SU-DHL-6 (cell line): Measurements from ENCODE around the gene ARMH4.

Experiments
- H2AFZ ChIP-seq: fragments of 200-600 bp; sonication (generic); 2 replicates; pipeline ENCODE4 v1.6.1; 2014; ENCODE audit warnings: low read depth, mild to moderate bottlenecking, moderate library complexity, mixed read lengths, antibody characterized with exemption, low read length; ENCODE audit not compliant: severe bottlenecking
- H3F3A ChIP-seq: fragments of 200-600 bp; shearing (Covaris generic); 2 replicates; pipeline ENCODE4 v1.6.0; 2016; ENCODE audit warnings: antibody characterized with exemption, mild to moderate bottlenecking; ENCODE audit not compliant: insufficient read depth
- H3K27ac ChIP-seq: fragments of 200-600 bp; sonication (generic); 2 replicates; pipeline ENCODE4 v1.5.1; 2016; ENCODE audit warnings: low read depth, mild to moderate bottlenecking, low read length, moderate library complexity, mixed read lengths
- H3K27me3 ChIP-seq: fragments of 200-600 bp; sonication (generic), shearing (Covaris generic); 2 replicates; pipeline ENCODE4 v1.6.0; 2014; ENCODE audit warnings: mild to moderate bottlenecking, low read length
- H3K36me3 ChIP-seq: fragments of 200-600 bp; sonication (generic); 2 replicates; pipeline ENCODE4 v1.6.1; 2014; ENCODE audit warnings: mild to moderate bottlenecking, low read length, mixed read lengths
- H3K4me2 ChIP-seq: fragments of 300-600, 200-600 bp; shearing (Covaris generic), sonication (generic); 2 replicates; pipeline ENCODE4 v1.6.0; 2014; ENCODE audit warnings: low read length, low read depth, mild to moderate bottlenecking; ENCODE audit not compliant: poor library complexity, severe bottlenecking
- H3K4me3 ChIP-seq: fragments of 200-600 bp; sonication (generic); 2 replicates; pipeline ENCODE4 v1.5.1; 2014; ENCODE audit warnings: antibody characterized with exemption, low read length, mild to moderate bottlenecking, mixed read lengths; ENCODE audit not compliant: insufficient read depth, poor library complexity, severe bottlenecking
- H3K79me2 ChIP-seq: fragments of 200-600 bp; sonication (generic); 2 replicates; pipeline ENCODE4 v1.6.1; 2014; ENCODE audit warnings: mild to moderate bottlenecking, low read length, moderate library complexity; ENCODE audit not compliant: insufficient read depth
- H3K9ac ChIP-seq: fragments of 200-600 bp; sonication (generic); 2 replicates; pipeline ENCODE4 v1.7.0; 2014; ENCODE audit warnings: mild to moderate bottlenecking, low read length
- H3K9me2 ChIP-seq: fragments of 200-600 bp; sonication (generic); replicated peaks from 2 replicates; pipeline ENCODE4 v1.6.1; 2014; ENCODE audit warnings: low read length; ENCODE audit not compliant: insufficient read depth
- H3K9me3 ChIP-seq: fragments of 200-600 bp; sonication (generic); 2 replicates; pipeline ENCODE4 v1.6.1; 2014; ENCODE audit warnings: low read length, mixed read lengths; ENCODE audit not compliant: insufficient read depth
- H4K20me1 ChIP-seq: fragments of 200-600 bp; sonication (generic); 2 replicates; pipeline ENCODE4 v1.6.1; 2014; ENCODE audit warnings: low read depth, mild to moderate bottlenecking, antibody characterized with exemption, low read length, moderate library complexity, mixed read lengths
- EZH2phosphoT487 ChIP-seq: fragments of 200-600 bp; sonication (generic), shearing (Covaris generic); conservative IDR thresholded peaks from 2 replicates; pipeline ENCODE4 v1.6.1; 2018; ENCODE audit warnings: mild to moderate bottlenecking, antibody characterized with exemption, low read length, moderate library complexity, mixed read lengths
- TF ChIP-seq, protein P1 (sequence below): fragments of 200-600 bp; sonication (generic); IDR thresholded peaks from one replicate; pipeline ENCODE4 v1.5.1; 2017; ENCODE audit warnings: antibody characterized with exemption, mild to moderate bottlenecking, low read length, moderate library complexity; ENCODE audit not compliant: insufficient read depth, poor library complexity, severe bottlenecking

The ARMH4 gene

DNA sequence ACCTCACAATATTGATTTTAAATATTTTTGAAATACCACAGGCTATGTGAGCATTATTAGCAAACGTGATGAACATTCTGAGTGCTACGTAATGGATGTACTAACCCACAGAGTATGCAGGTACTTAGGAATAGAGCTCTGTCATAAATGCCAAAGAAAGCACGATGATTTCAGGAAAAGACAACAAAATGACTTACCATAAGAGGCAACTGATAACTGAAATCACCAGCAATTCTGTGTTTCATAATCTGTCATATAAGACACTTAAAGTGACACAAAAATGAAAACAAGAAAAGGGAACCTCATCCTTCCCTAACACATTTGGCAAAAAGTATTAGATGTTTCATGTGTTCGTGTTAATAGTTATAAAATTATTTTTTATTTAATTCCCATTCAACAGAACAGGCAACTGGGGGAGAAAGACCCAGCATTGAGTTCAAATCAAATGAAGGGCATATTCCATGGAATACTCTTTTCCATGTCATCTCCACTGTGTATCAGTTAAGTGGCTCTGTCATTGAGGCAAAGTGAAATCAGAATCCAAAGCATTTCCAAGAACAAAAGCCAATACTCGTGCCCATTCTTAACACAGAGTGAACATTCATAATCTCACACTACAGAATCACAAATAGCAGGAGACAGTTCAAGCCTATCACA is 30.4 kb downstream of the ARMH4 start:
- H3K9ac ChIP-seq = no peak overlapping the region
- H3K9me2 ChIP-seq = no peaks in the 10 kb centered on the region
- no peak overlapping the region for H3K4me2 ChIP-seq
- no peaks in the 10 kb centered on the region for H3K9me3 ChIP-seq
- H4K20me1 ChIP-seq = no peaks in the 10 kb centered on the region
- H2AFZ ChIP-seq = no peak overlapping the region
- no peaks in the 10 kb centered on the region for H3K27me3 ChIP-seq
- no peaks in the 10 kb centered on the region for H3K79me2 ChIP-seq
- no peak overlapping the region for H3K27ac ChIP-seq
- H3F3A ChIP-seq = no peaks in the 10 kb centered on the region
- H3K36me3 ChIP-seq = no peaks in the 10 kb centered on the region
- TF ChIP-seq, protein P1, sequence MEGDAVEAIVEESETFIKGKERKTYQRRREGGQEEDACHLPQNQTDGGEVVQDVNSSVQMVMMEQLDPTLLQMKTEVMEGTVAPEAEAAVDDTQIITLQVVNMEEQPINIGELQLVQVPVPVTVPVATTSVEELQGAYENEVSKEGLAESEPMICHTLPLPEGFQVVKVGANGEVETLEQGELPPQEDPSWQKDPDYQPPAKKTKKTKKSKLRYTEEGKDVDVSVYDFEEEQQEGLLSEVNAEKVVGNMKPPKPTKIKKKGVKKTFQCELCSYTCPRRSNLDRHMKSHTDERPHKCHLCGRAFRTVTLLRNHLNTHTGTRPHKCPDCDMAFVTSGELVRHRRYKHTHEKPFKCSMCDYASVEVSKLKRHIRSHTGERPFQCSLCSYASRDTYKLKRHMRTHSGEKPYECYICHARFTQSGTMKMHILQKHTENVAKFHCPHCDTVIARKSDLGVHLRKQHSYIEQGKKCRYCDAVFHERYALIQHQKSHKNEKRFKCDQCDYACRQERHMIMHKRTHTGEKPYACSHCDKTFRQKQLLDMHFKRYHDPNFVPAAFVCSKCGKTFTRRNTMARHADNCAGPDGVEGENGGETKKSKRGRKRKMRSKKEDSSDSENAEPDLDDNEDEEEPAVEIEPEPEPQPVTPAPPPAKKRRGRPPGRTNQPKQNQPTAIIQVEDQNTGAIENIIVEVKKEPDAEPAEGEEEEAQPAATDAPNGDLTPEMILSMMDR = no peak
- TF ChIP-seq EZH2phosphoT487 = no peak
- H3K4me3 ChIP-seq = no peak overlapping the region

DNA sequence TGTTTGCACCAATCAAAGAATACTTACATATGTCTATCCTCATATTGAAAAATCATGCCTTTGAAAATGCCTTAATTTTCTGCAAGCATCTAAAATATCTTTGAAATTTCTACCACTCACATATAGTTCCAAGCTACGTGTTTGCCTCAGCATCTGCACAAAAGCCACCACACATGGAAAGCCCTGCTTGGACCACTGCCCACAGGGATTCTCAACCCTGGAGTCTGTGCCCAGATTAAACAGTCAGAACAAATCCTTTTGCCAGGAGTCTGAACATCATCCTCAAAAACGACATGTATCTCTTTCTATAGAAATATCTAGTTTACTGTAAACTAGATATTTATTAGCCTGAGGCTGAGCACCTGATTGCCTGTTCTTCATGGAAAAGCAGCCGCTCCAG is 32.6 kb downstream of the ARMH4 start:
- Histone ChIP-seq H3K9me2 (no peaks in the 10 kb centered on the region), H4K20me1 (no peaks in the 10 kb centered on the region), H3K27ac (no peak overlapping the region), H2AFZ (no peak overlapping the region), H3F3A (no peaks in the 10 kb centered on the region), H3K4me2 (no peak overlapping the region), H3K79me2 (no peaks in the 10 kb centered on the region), H3K27me3 (peaks cover 3% of the 10 kb centered on the region; the same call in 1 of the 2 replicates), H3K4me3 (no peak overlapping the region), H3K36me3 (no peaks in the 10 kb centered on the region), H3K9me3 (no peaks in the 10 kb centered on the region), H3K9ac (no peak overlapping the region)
- TF ChIP-seq EZH2phosphoT487 = no peak
- TF ChIP-seq, protein P1 = no peak

DNA sequence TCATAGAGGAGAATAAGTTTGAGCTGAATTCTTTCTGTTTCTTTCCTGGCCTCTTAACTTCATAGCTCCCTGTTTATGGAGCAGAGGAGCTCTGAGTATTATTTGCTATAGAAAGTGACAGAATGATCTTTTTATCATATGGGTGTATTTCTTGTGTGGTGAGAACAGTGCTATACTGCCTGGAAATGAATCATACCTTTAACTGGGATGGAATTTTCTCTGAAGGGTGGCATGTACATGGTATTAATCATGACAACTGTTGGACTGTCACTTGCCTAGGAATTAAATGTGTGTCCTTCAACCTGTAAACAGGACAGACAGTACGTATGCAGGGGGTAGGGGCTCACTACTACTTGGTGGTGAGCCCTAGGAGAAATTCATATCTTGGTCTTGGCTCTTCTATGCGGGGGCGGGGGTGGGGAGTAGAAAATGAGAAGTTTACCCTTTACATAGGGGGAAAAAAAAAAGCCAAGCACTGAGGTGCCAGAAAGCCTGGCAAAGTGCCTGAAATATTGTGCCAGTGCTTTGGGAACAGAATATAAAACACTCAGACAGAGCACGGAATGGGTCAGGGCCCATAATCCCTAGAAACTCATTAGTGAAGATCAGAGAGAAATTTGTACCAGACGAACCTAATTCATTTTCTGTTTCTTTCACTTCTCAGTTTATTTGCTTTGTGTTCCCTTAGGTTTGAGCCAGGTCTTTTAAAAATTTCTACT is 33.8 kb downstream of the ARMH4 start:
- H3K36me3 ChIP-seq = no peaks in the 10 kb centered on the region
- H4K20me1 ChIP-seq = no peaks in the 10 kb centered on the region
- H3F3A ChIP-seq = no peaks in the 10 kb centered on the region
- TF ChIP-seq, protein P1 = no peak
- no peak overlapping the region for H3K4me3 ChIP-seq
- no peaks in the 10 kb centered on the region for H3K79me2 ChIP-seq
- H3K27ac ChIP-seq = no peak overlapping the region
- H2AFZ ChIP-seq = no peak overlapping the region
- no peaks in the 10 kb centered on the region for H3K9me3 ChIP-seq
- H3K9me2 ChIP-seq = no peaks in the 10 kb centered on the region
- H3K4me2 ChIP-seq = no peak overlapping the region
- H3K27me3 ChIP-seq = peaks cover 6% of the 10 kb centered on the region; the same call in 1 of the 2 replicates
- no peak overlapping the region for H3K9ac ChIP-seq
